Liver (tissue), 9 donors: ENCODE measurements around the gene ANO4. TPM values are rescaled to one million over a fixed set of nuclear protein-coding genes. Genes with fewer than 3 reads are reported as not detected.

Experiments used
- DNase-seq: peaks from one replicate; pipeline ENCODE4 v3.0.0-alpha.2; 2017; ENCODE audit warnings: low spot score
- H3K27ac ChIP-seq, 2 donors: one replicate each; pipeline ENCODE4 v1.7.0; 2013; ENCODE audit warnings: inconsistent platforms in 2 of 2, low read length in 2 of 2, control low read depth in 1 of 2, low read depth in 1 of 2, mild to moderate bottlenecking in 1 of 2
- H3K27me3 ChIP-seq, 4 donors: one replicate each; pipeline versions ENCODE4 v1.6.1 to v1.7.0; 2013; ENCODE audit warnings: low read length in 3 of 4, inconsistent platforms in 1 of 4, mild to moderate bottlenecking in 1 of 4, moderate library complexity in 1 of 4; ENCODE audit not compliant: control insufficient read depth in 4 of 4, insufficient read depth in 4 of 4
- H3K36me3 ChIP-seq, 4 donors: one replicate each; pipeline versions ENCODE4 v1.6.1 to v1.7.0; 2013; ENCODE audit warnings: low read length in 3 of 4, mild to moderate bottlenecking in 3 of 4, low read depth in 1 of 4, moderate library complexity in 1 of 4; ENCODE audit not compliant: control insufficient read depth in 4 of 4, insufficient read depth in 3 of 4
- H3K4me1 ChIP-seq, 4 donors: one replicate each; pipeline versions ENCODE4 v1.6.1 to v1.7.0; 2013; ENCODE audit warnings: low read length in 3 of 4, mild to moderate bottlenecking in 3 of 4, moderate library complexity in 1 of 4; ENCODE audit not compliant: control insufficient read depth in 4 of 4, insufficient read depth in 4 of 4
- H3K4me3 ChIP-seq, 3 donors: one replicate each; pipeline versions ENCODE4 v1.6.1 to v1.7.0; 2013; ENCODE audit warnings: low read length in 3 of 3, control low read depth in 1 of 3, low read depth in 1 of 3, mild to moderate bottlenecking in 1 of 3
- H3K9ac ChIP-seq, 2 donors: one replicate each; pipeline ENCODE4 v1.7.0; 2013; ENCODE audit warnings: low read length in 2 of 2, mild to moderate bottlenecking in 2 of 2, moderate library complexity in 2 of 2, control low read depth in 1 of 2, low read depth in 1 of 2
- H3K9me3 ChIP-seq, 4 donors: one replicate each; pipeline versions ENCODE4 v1.6.1 to v1.7.0; 2013; ENCODE audit warnings: low read length in 3 of 4; ENCODE audit not compliant: control insufficient read depth in 4 of 4
- ATF3 ChIP-seq: IDR thresholded peaks from 2 replicates; pipeline ENCODE4 v1.6.1; 2016; ENCODE audit warnings: antibody characterized with exemption
- CTCF ChIP-seq: fragments of 150-350 bp; IDR thresholded peaks from 2 replicates; pipeline ENCODE4 v1.5.1; 2017; ENCODE audit warnings: improper control_type of control experiment, low read depth, low read length; ENCODE audit not compliant: missing input control
- EGR1 ChIP-seq, 2 donors: IDR thresholded peaks; 2 replicates each; pipeline ENCODE4 v1.6.1; 2016 to 2018; ENCODE audit warnings: antibody characterized with exemption in 2 of 2, low read depth in 2 of 2
- FOXA1 ChIP-seq: IDR thresholded peaks from 2 replicates; pipeline ENCODE4 v1.6.1; 2016; ENCODE audit warnings: antibody characterized with exemption
- FOXA2 ChIP-seq: IDR thresholded peaks from 2 replicates; pipeline ENCODE4 v1.6.1; 2016; ENCODE audit warnings: antibody characterized with exemption
- GABPA ChIP-seq, 2 donors: IDR thresholded peaks in 1 of 2; conservative IDR thresholded peaks in 1 of 2; 2 replicates each; pipeline ENCODE4 v1.6.1; 2016; ENCODE audit warnings: antibody characterized with exemption in 2 of 2, mild to moderate bottlenecking in 1 of 2, moderate library complexity in 1 of 2
- HNF4A ChIP-seq, 2 donors: conservative IDR thresholded peaks; 2 replicates each; pipeline ENCODE4 v1.6.1; 2016; ENCODE audit warnings: antibody characterized with exemption in 2 of 2, mild to moderate bottlenecking in 2 of 2
- HNF4G ChIP-seq: IDR thresholded peaks from 2 replicates; pipeline ENCODE4 v1.6.1; 2016; ENCODE audit warnings: antibody characterized with exemption
- JUND ChIP-seq, 2 donors: IDR thresholded peaks; 2 replicates each; pipeline ENCODE4 v1.6.1; 2016; ENCODE audit warnings: antibody characterized with exemption in 2 of 2
- MAX ChIP-seq: IDR thresholded peaks from 2 replicates; pipeline ENCODE4 v1.6.1; 2016; ENCODE audit warnings: antibody characterized with exemption
- NR2F2 ChIP-seq: IDR thresholded peaks from 2 replicates; pipeline ENCODE4 v1.6.1; 2016; ENCODE audit warnings: antibody characterized with exemption
- RAD21 ChIP-seq, 2 donors: IDR thresholded peaks; 2 replicates each; pipeline ENCODE4 v1.6.1; 2016; ENCODE audit warnings: antibody characterized with exemption in 2 of 2, mild to moderate bottlenecking in 2 of 2
- REST ChIP-seq: IDR thresholded peaks from 2 replicates; pipeline ENCODE4 v1.6.1; 2016; ENCODE audit warnings: antibody characterized with exemption, mild to moderate bottlenecking
- RXRA ChIP-seq, 2 donors: IDR thresholded peaks; 2 replicates each; pipeline ENCODE4 v1.6.1; 2017 to 2018; ENCODE audit warnings: antibody characterized with exemption in 2 of 2, mild to moderate bottlenecking in 1 of 2
- SP1 ChIP-seq: IDR thresholded peaks from 2 replicates; pipeline ENCODE4 v1.6.1; 2018; ENCODE audit warnings: antibody characterized with exemption, mild to moderate bottlenecking
- TAF1 ChIP-seq: conservative IDR thresholded peaks from 2 replicates; pipeline ENCODE4 v1.6.1; 2016; ENCODE audit warnings: antibody characterized with exemption, mild to moderate bottlenecking
- YY1 ChIP-seq: IDR thresholded peaks from 2 replicates; pipeline ENCODE4 v1.6.1; 2016; ENCODE audit warnings: antibody characterized with exemption, mild to moderate bottlenecking
- polyA plus RNA-seq, 2 donors: library from polyadenylated mRNA; stranded (reverse) in 1 of 2; unstranded in 1 of 2; fragments of 200-250 nt in 1 of 2; fragments of >200 nt in 1 of 2; fragmentation: Nextera tagmentation in 1 of 2; extraction: Ambion mirVana in 1 of 2; gene quantifications; one replicate each; pipeline versions ENCODE4 v1.2.1 to v1.2.3, GENCODE V29; 2013 to 2015
- total RNA-seq, 2 donors: library from RNA; depleted of rRNA; stranded (reverse); fragments of >200 nt; gene quantifications; one replicate each; pipeline ENCODE4 v1.2.3, GENCODE V29; 2014
- TF ChIP-seq, protein P1 (sequence below): IDR thresholded peaks from 2 replicates; pipeline ENCODE4 v1.6.1; 2016; ENCODE audit warnings: antibody characterized with exemption
- donor health status: healthy.
- donor health status: healthy.
- donor health status: healthy.
- donor health status: healthy.
- donor health status: healthy.

ANO4 gene
- total and polyA plus RNA-seq, 4 donors, result 0.08 to 2.2 (median 0.17) TPM; not detected in 1

DNA sequence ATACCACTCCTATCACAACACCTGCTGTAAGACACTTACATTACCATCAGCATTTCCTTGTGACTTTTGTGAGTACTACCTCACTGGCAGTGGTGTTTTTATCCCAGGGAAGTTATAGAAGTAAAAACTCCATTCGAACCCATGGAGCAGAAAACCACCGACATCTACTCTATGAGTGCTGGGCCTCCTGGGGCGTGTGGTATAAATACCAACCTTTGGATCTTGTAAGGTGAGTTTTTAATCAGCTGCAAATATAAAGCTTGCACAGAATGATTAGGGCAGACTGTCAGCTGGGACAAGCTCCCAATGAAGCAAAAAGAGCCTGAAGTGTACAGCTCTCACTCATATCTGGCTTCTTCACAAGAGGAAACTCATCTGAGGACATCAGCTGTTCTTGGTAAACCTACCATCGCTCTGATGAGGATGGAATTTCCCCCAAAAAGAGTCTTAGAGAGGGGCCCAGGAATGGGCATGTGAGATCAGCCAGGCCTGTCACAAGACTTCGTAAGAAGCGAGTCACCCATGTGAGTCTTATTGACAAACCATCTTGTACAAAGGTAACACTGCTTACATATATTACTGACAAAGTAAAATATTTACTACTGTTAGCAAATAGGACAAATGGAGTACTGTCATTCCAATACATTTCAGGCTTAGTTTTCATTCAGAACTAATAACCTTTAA is 245.4 kb downstream of the ANO4 start (continued):
- TF ChIP-seq CTCF (no peak), JUND (IDR thresholded peaks at IDR 0.05) (no peak), RXRA (IDR thresholded peaks at IDR 0.05) (no peak)

DNA sequence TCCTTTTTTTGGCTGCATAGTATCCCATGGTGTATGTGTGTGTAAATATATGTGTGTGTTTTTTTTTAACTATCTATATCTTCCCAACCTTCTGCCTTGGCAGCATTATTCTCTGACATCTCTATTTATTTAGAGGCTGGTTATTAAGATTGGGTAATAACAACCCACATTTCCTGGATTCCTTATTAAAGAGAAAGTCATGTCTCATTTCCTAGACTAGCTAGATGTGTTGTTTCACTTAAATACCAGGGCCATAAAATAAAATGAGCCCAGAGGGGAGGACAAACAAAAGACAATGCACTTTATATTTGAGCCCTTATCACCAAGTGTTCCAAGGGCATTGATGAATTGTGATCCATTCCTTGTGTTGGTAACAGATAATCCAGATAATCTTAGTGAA is 246.4 kb downstream of the ANO4 start:
- H3K4me1 ChIP-seq, result no peaks in the 10 kb centered on the region
- H3K9ac ChIP-seq, result no peak overlapping the region
- no peak for DNase-seq
- H3K27me3 ChIP-seq, result no peaks in the 10 kb centered on the region
- H3K27ac ChIP-seq, result no peak overlapping the region
- H3K36me3 ChIP-seq, result no peaks in the 10 kb centered on the region
- no peak overlapping the region for H3K4me3 ChIP-seq
- H3K9me3 ChIP-seq, result no peaks in the 10 kb centered on the region
- no peak for TF ChIP-seq HNF4G
- TF ChIP-seq CTCF, result no peak
- no peak for TF ChIP-seq GABPA (IDR thresholded peaks at IDR 0.05 in 1 of 2, conservative IDR thresholded peaks at IDR 0.05 in 1 of 2)
- TF ChIP-seq MAX, result no peak
- TF ChIP-seq HNF4A (conservative IDR thresholded peaks at IDR 0.05), result no peak
- no peak for TF ChIP-seq ATF3
- TF ChIP-seq REST, result no peak
- TF ChIP-seq, protein P1, sequence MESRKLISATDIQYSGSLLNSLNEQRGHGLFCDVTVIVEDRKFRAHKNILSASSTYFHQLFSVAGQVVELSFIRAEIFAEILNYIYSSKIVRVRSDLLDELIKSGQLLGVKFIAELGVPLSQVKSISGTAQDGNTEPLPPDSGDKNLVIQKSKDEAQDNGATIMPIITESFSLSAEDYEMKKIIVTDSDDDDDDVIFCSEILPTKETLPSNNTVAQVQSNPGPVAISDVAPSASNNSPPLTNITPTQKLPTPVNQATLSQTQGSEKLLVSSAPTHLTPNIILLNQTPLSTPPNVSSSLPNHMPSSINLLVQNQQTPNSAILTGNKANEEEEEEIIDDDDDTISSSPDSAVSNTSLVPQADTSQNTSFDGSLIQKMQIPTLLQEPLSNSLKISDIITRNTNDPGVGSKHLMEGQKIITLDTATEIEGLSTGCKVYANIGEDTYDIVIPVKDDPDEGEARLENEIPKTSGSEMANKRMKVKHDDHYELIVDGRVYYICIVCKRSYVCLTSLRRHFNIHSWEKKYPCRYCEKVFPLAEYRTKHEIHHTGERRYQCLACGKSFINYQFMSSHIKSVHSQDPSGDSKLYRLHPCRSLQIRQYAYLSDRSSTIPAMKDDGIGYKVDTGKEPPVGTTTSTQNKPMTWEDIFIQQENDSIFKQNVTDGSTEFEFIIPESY, result no peak
- TF ChIP-seq TAF1, result no peak
- TF ChIP-seq FOXA1, result no peak
- no peak for TF ChIP-seq EGR1 (IDR thresholded peaks at IDR 0.05; ENCODE audit: low read depth in 2 of 2)
- no peak for TF ChIP-seq YY1
- no peak for TF ChIP-seq RXRA (IDR thresholded peaks at IDR 0.05)
- no peak for TF ChIP-seq SP1
- TF ChIP-seq RAD21 (IDR thresholded peaks at IDR 0.05), result no peak
- no peak for TF ChIP-seq FOXA2
- TF ChIP-seq NR2F2, result no peak
- TF ChIP-seq JUND (IDR thresholded peaks at IDR 0.05), result no peak
